Measurements from ENCODE around the gene VGLL4.
"Not testable (repeated sequence)": the region's sequence is repeated elsewhere in the genome, so short reads cannot be mapped to it uniquely, and the experiment has no call there.

Gene VGLL4

GRCh38 chr3:11588755-11589154 lies 55.0 kb downstream of the VGLL4 start:
- no peak for DNase-seq (ENCODE audit: low read depth in 2 of 3, low spot score in 2 of 3)

- no peak for DNase-seq (ENCODE audit: low read depth in 2 of 3, low spot score in 2 of 3)
Observed at GRCh38 chr3:11588338-11588737, 55.4 kb downstream of the VGLL4 start.

GRCh38 chr3:11587766-11588165 lies 55.9 kb downstream of the VGLL4 start:
- no peak for DNase-seq (ENCODE audit: low read depth in 2 of 3, low spot score in 2 of 3)

GRCh38 chr3:11584570-11584969 lies 59.1 kb downstream of the VGLL4 start:
- no peak for DNase-seq (ENCODE audit: low read depth in 2 of 3, low spot score in 2 of 3)

GRCh38 chr3:11583638-11584046 lies 60.1 kb downstream of the VGLL4 start:
- DNase-seq (ENCODE audit: low read depth in 2 of 3, low spot score in 2 of 3), result no peak

GRCh38 chr3:11583235-11583634 lies 60.5 kb downstream of the VGLL4 start:
- DNase-seq (ENCODE audit: low read depth in 2 of 3, low spot score in 2 of 3), result no peak

- no peak for DNase-seq (ENCODE audit: low read depth in 2 of 3, low spot score in 2 of 3)
Observed at GRCh38 chr3:11582191-11582968, 61.3 kb downstream of the VGLL4 start.

GRCh38 chr3:11581237-11582190 lies 62.2 kb downstream of the VGLL4 start:
- DNase-seq (ENCODE audit: low read depth in 2 of 3, low spot score in 2 of 3), result no peak

- DNase-seq (ENCODE audit: low read depth in 2 of 3, low spot score in 2 of 3), result no peak
Observed at GRCh38 chr3:11580645-11581044, 63.1 kb downstream of the VGLL4 start.

GRCh38 chr3:11578169-11578568 lies 65.5 kb downstream of the VGLL4 start:
- DNase-seq (ENCODE audit: low read depth in 2 of 3, low spot score in 2 of 3), result no peak

- DNase-seq (ENCODE audit: low read depth in 2 of 3, low spot score in 2 of 3), result no peak
Observed at GRCh38 chr3:11576453-11576852, 67.3 kb downstream of the VGLL4 start.

GRCh38 chr3:11575677-11576076 lies 68.0 kb downstream of the VGLL4 start:
- no peak for DNase-seq (ENCODE audit: low read depth in 2 of 3, low spot score in 2 of 3)

GRCh38 chr3:11574981-11575669 lies 68.6 kb downstream of the VGLL4 start:
- no peak for DNase-seq (ENCODE audit: low read depth in 2 of 3, low spot score in 2 of 3)

- DNase-seq (ENCODE audit: low read depth in 2 of 3, low spot score in 2 of 3), result not testable (repeated sequence)
Observed at GRCh38 chr3:11572660-11573059, 71.1 kb downstream of the VGLL4 start.

- DNase-seq (ENCODE audit: low read depth in 2 of 3, low spot score in 2 of 3), result no peak
Observed at GRCh38 chr3:11570789-11571495, 72.8 kb downstream of the VGLL4 start.

- no peak for DNase-seq (ENCODE audit: low read depth in 2 of 3, low spot score in 2 of 3)
Observed at GRCh38 chr3:11570251-11570650, 73.5 kb downstream of the VGLL4 start.

GRCh38 chr3:11569156-11569741 lies 74.5 kb downstream of the VGLL4 start:
- no peak for DNase-seq (ENCODE audit: low read depth in 2 of 3, low spot score in 2 of 3)

GRCh38 chr3:11568503-11569155 lies 75.1 kb downstream of the VGLL4 start:
- no peak for DNase-seq (ENCODE audit: low read depth in 2 of 3, low spot score in 2 of 3)

GRCh38 chr3:11567516-11568467 lies 75.9 kb downstream of the VGLL4 start:
- no peak for DNase-seq (ENCODE audit: low read depth in 2 of 3, low spot score in 2 of 3)

All from activated CD8-positive, alpha-beta memory T cell treated with anti-CD3 and anti-CD28 coated beads for 48 hours (primary cell).